ENCODE measurements around the gene PRDX5.

DNA sequence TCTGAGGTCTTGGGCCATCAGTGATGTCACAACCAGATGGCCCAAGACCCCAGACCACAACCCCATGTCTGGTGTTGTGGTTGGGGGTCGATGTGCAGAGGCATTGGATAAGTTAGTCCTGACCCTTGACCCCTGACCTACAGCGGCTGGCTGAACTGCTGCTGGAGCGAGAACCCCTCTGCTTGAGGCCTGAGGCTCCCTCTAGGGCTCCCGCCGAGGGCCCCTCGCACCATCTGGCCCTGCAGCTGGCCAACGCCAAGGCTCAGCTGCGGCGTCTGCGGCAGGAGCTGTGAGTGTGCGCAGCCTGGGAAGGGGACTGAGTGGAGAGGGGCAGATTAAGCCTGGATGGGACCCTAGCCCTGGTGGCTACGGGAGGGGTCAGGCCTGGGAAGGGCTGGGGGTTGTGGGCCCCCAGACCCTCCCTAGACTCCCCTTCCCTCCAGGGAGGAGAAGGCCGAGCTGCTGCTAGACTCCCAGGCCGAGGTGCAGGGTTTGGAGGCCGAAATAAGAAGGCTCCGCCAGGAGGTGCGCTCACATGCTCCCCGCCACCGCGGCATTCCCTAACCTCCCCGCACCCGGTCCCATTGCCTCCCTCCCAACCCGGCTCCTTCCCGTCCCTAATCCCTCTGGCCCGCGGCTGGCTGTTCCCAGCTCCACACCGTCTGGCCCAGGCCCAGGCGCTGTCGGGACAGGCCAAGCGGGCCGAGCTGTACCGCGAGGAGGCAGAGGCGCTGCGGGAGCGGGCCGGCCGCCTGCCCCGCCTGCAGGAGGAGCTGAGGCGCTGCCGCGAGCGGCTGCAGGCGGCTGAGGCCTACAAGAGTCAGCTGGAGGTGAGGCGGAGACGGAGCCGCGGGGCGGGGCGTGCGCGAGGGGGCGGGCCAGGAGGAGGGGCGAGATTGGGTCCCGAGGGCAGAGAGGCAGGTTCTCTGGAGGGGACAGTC, 24.2 kb downstream of the PRDX5 start:
- TF ChIP-seq, protein P1, sequence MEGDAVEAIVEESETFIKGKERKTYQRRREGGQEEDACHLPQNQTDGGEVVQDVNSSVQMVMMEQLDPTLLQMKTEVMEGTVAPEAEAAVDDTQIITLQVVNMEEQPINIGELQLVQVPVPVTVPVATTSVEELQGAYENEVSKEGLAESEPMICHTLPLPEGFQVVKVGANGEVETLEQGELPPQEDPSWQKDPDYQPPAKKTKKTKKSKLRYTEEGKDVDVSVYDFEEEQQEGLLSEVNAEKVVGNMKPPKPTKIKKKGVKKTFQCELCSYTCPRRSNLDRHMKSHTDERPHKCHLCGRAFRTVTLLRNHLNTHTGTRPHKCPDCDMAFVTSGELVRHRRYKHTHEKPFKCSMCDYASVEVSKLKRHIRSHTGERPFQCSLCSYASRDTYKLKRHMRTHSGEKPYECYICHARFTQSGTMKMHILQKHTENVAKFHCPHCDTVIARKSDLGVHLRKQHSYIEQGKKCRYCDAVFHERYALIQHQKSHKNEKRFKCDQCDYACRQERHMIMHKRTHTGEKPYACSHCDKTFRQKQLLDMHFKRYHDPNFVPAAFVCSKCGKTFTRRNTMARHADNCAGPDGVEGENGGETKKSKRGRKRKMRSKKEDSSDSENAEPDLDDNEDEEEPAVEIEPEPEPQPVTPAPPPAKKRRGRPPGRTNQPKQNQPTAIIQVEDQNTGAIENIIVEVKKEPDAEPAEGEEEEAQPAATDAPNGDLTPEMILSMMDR (IDR thresholded peaks at IDR 0.05): peak; percentile 43
- no peak for TF ChIP-seq EZH2 (IDR thresholded peaks at IDR 0.05; ENCODE audit: borderline replicate concordance, insufficient read depth, low read depth, low read length, poor library complexity, severe bottlenecking)

All from B cell (primary cell).